Neuronal stem cell (in vitro differentiated cells): ENCODE data around the gene CMBL.

Source experiments
- DNase-seq: peaks from one replicate; pipeline ENCODE4 v3.0.0-alpha.2; 2013; ENCODE audit warnings: low spot score
- H2AFZ ChIP-seq: one replicate; pipeline ENCODE4 v1.6.1; 2013; ENCODE audit warnings: mild to moderate bottlenecking, low read length, inconsistent platforms
- H2AK5ac ChIP-seq: 2 replicates; pipeline ENCODE4 v1.6.1; 2013; ENCODE audit warnings: low read depth, mild to moderate bottlenecking, inconsistent platforms, low read length, moderate library complexity, mixed read lengths
- H2BK120ac ChIP-seq: 2 replicates; pipeline ENCODE4 v1.6.1; 2013; ENCODE audit warnings: low read depth, mild to moderate bottlenecking, inconsistent platforms, low read length, moderate library complexity, mixed read lengths
- H2BK12ac ChIP-seq: one replicate; pipeline ENCODE4 v1.6.1; 2013; ENCODE audit warnings: low read length, inconsistent platforms
- H2BK15ac ChIP-seq: 2 replicates; pipeline ENCODE4 v1.6.1; 2013; ENCODE audit warnings: mild to moderate bottlenecking, low read length, inconsistent platforms, mixed read lengths
- H2BK5ac ChIP-seq: one replicate; pipeline ENCODE4 v1.6.1; 2013; ENCODE audit warnings: inconsistent platforms, mild to moderate bottlenecking, low read length, moderate library complexity
- H3K14ac ChIP-seq: one replicate; pipeline ENCODE4 v1.6.1; 2013; ENCODE audit warnings: low read length, inconsistent platforms
- H3K18ac ChIP-seq: 2 replicates; pipeline ENCODE4 v1.6.1; 2013; ENCODE audit warnings: low read length, inconsistent platforms
- H3K23ac ChIP-seq: 2 replicates; pipeline ENCODE4 v1.6.1; 2013; ENCODE audit warnings: low read depth, mild to moderate bottlenecking, mixed read lengths, low read length, inconsistent platforms; ENCODE audit not compliant: poor library complexity
- H3K27ac ChIP-seq: replicated peaks from 3 replicates; pipeline ENCODE4 v1.5.1; 2013; ENCODE audit warnings: low read length, inconsistent platforms
- H3K27me3 ChIP-seq, 3 experiments: 2 replicates each; pipeline ENCODE4 v1.6.1; 2013; ENCODE audit warnings: low read length in 3 of 3, mild to moderate bottlenecking in 2 of 3, inconsistent platforms in 1 of 3, low read depth in 1 of 3, mixed read lengths in 1 of 3, moderate library complexity in 1 of 3; ENCODE audit not compliant: control insufficient read depth in 3 of 3, insufficient read depth in 3 of 3
- H3K36me3 ChIP-seq, 2 donors: replicated peaks in 1 of 2; 2 replicates each; pipeline ENCODE4 v1.6.1; 2013; ENCODE audit warnings: low read length in 2 of 2; ENCODE audit not compliant: control insufficient read depth in 2 of 2, insufficient read depth in 2 of 2
- H3K4ac ChIP-seq: 2 replicates; pipeline ENCODE4 v1.6.1; 2013; ENCODE audit warnings: inconsistent platforms, mild to moderate bottlenecking, low read length, moderate library complexity
- H3K4me1 ChIP-seq, 2 donors: 1 replicate in 1 of 2; 2 replicates in 1 of 2; pipeline ENCODE4 v1.6.1; 2013; ENCODE audit warnings: low read length in 2 of 2, low read depth in 1 of 2; ENCODE audit not compliant: control insufficient read depth in 2 of 2, insufficient read depth in 1 of 2
- H3K4me2 ChIP-seq: one replicate; pipeline ENCODE4 v1.6.1; 2013; ENCODE audit warnings: mild to moderate bottlenecking, low read length, inconsistent platforms; ENCODE audit not compliant: insufficient read depth, poor library complexity, severe bottlenecking
- H3K4me3 ChIP-seq, 2 donors: 2 replicates each; pipeline ENCODE4 v1.5.1; 2013; ENCODE audit warnings: low read length in 2 of 2, mild to moderate bottlenecking in 2 of 2, inconsistent platforms in 1 of 2, moderate library complexity in 1 of 2
- H3K79me1 ChIP-seq: one replicate; pipeline ENCODE4 v1.6.1; 2013; ENCODE audit warnings: low read depth, mild to moderate bottlenecking, inconsistent platforms, low read length, moderate library complexity
- H3K9ac ChIP-seq: one replicate; pipeline ENCODE4 v1.6.1; 2013; ENCODE audit warnings: mild to moderate bottlenecking, low read depth, low read length, inconsistent platforms; ENCODE audit not compliant: poor library complexity
- H3K9me3 ChIP-seq, 2 donors: replicated peaks in 1 of 2; 2 replicates each; pipeline versions ENCODE3 to v1.6.1; 2013; ENCODE audit warnings: low read length in 2 of 2, mild to moderate bottlenecking in 2 of 2, inconsistent platforms in 1 of 2, low read depth in 1 of 2, mixed read lengths in 1 of 2, moderate library complexity in 1 of 2; ENCODE audit not compliant: control insufficient read depth in 2 of 2, insufficient read depth in 1 of 2
- H4K8ac ChIP-seq: one replicate; pipeline ENCODE4 v1.6.1; 2013; ENCODE audit warnings: low read depth, mild to moderate bottlenecking, inconsistent platforms, low read length, moderate library complexity
- H4K91ac ChIP-seq: one replicate; pipeline ENCODE4 v1.6.1; 2013; ENCODE audit warnings: low read length, low read depth, mild to moderate bottlenecking, inconsistent platforms; ENCODE audit not compliant: poor library complexity
- WGBS, 2 donors: extraction: QIAGEN DNeasy Blood & Tissue Kit; methylation state at CpG; one replicate each; pipeline ENCODE4 v1.1.7; 2013; ENCODE audit warnings: missing lambda C conversion rate in 2 of 2, mixed read lengths in 1 of 2; ENCODE audit not compliant: insufficient read length in 2 of 2, insufficient replicate concordance in 1 of 2; ENCODE audit errors: extremely low coverage in 2 of 2; 5-methylcytosine and 5-hydroxymethylcytosine counted together

Gene CMBL

DNA sequence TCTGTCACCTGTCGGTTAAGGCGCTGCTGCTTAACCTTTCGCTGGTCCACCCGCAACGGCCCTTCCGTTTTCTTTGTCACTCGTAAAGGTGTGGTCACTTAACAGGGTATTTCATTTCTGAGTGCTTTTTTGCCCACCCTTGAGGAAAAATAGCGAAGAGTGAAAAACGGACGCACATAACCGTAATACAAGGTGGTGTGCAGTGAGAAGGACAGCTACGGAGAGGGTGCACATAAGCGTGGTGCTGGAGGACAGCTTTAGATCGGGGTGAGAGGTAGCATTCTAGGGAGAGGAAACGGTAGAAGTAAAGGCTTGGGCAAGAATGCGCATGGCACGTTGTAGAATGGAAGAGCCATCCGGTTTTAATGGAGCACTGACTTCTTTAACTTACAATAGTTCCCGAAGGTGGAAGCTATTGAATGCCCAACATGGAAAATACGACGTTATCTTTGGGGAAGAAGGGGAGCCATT, 56.9 kb downstream of the CMBL start:
- Histone ChIP-seq H3K4me1 (peaks cover 12 to 17% of the 10 kb centered on the region in 2 donors), H2BK5ac (peak overlapping the region; percentile 88), H3K18ac (peak overlapping the region; percentile 100), H2AFZ (peak overlapping the region; percentile 95), H3K23ac (peak overlapping the region; percentile 94), H3K9me3 (no peaks in the 10 kb centered on the region), H3K4me2 (peak overlapping the region; percentile 81), H4K8ac (no peak overlapping the region), H3K9ac (peak overlapping the region; percentile 100), H3K4me3 (peak overlapping the region; percentile 83 to 87), H3K79me1 (peaks cover 5% of the 10 kb centered on the region), H3K36me3 (peaks cover 20 to 48% of the 10 kb centered on the region in 2 donors), H2AK5ac (peak overlapping the region; percentile 80), H3K27me3 (no peaks in the 10 kb centered on the region), H2BK15ac (peak overlapping the region; percentile 87), H2BK120ac (no peak overlapping the region), H4K91ac (no peak overlapping the region), H2BK12ac (no peak overlapping the region), H3K14ac (peak overlapping the region; percentile 95), H3K27ac (no peak overlapping the region), H3K4ac (peak overlapping the region; percentile 68)
- DNase-seq = no peak
- no CpG with 5 or more reads among the region's 21 CpGs for WGBS, 2 donors

DNA sequence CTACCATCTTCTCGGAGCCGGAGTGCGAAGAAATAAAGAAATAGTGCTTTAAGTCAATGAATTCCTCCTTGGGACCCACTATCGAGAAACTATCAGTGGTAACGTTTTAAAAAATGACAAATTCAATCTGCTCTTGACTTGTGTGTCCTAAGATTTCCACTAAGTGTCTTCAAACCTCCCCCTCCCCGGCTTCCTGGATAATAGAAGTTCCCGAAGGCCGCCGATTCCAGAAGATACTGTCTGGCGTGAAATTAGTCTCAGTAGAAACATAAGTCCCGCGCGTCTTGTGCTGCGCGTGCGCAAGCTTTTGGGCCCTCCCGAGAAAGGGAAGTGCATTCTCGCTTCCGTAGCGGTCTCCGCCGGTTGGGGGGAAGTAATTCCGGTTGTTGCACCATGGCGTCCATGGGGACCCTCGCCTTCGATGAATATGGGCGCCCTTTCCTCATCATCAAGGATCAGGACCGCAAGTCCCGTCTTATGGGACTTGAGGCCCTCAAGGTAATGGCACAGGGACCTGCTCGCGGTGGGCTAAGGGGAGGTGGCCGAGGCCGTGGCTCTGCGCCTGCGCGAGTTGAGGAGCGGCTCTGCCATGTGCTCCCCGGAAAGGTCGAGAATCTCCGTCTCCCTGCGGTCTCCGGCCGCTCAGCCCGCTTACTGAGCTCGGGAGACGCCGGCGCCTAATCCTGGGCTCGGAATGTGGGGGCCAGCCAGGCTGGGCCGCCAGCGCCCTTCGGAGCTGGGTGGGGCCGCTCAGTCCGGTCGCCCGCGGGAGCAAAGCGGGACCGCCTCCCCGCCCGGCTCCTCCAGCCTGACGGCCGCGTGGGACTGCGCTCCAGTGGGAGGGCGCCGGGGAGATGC, 57.5 kb downstream of the CMBL start, which contains the start of gene CCT5:
CCT5 (plus strand) TSS at position 333 of the 858 bp plus-strand sequence; CDS start at position 394, 61 bp downstream.
- H3K27ac ChIP-seq = peak within 1 kb of the TSS; percentile 76
- H3K4me3 ChIP-seq = peak within 1 kb of the TSS; percentile 83 to 99
- H3K18ac ChIP-seq = peak within 1 kb of the TSS; percentile 100
- H2BK120ac ChIP-seq = peak within 1 kb of the TSS; percentile 85
- H3K14ac ChIP-seq = peak within 1 kb of the TSS; percentile 95
- H3K9me3 ChIP-seq = no peaks in the 10 kb centered on the region
- H3K79me1 ChIP-seq = peaks cover 5% of the 10 kb centered on the region
- H2BK15ac ChIP-seq = peak within 1 kb of the TSS; percentile 87
- H2AFZ ChIP-seq = peak within 1 kb of the TSS; percentile 95
- peak within 1 kb of the TSS; percentile 81 for H3K4me2 ChIP-seq
- no peaks in the 10 kb centered on the region for H3K27me3 ChIP-seq
- peak within 1 kb of the TSS; percentile 100 for H3K9ac ChIP-seq
- peaks cover 12 to 17% of the 10 kb centered on the region in 2 donors for H3K4me1 ChIP-seq
- H3K23ac ChIP-seq = peak within 1 kb of the TSS; percentile 99
- peak within 1 kb of the TSS; percentile 57 for H4K8ac ChIP-seq
- peak within 1 kb of the TSS; percentile 80 for H3K4ac ChIP-seq
- H4K91ac ChIP-seq = no peak within 1 kb of the TSS
- H2BK12ac ChIP-seq = peak within 1 kb of the TSS; percentile 49
- peak within 1 kb of the TSS; percentile 96 for H2BK5ac ChIP-seq
- no CpG with 5 or more reads among the region's 67 CpGs for WGBS, 2 donors
- DNase-seq = peak; percentile 95
- H3K36me3 ChIP-seq = peaks cover 15 to 41% of the 10 kb centered on the region in 2 donors
- peak within 1 kb of the TSS; percentile 80 for H2AK5ac ChIP-seq

- Histone ChIP-seq H3K4me2 (peak overlapping the region; percentile 53), H3K36me3 (peaks cover 10 to 25% of the 10 kb centered on the region in 2 donors), H2BK120ac (no peak overlapping the region), H4K91ac (no peak overlapping the region), H3K14ac (no peak overlapping the region), H2BK5ac (peak overlapping the region; percentile 96), H3K27ac (no peak overlapping the region), H3K79me1 (peaks cover 5% of the 10 kb centered on the region), H2BK12ac (no peak overlapping the region), H3K4ac (no peak overlapping the region), H3K9me3 (no peaks in the 10 kb centered on the region), H2AFZ (peak overlapping the region; percentile 95), H3K18ac (no peak overlapping the region), H4K8ac (no peak overlapping the region), H3K4me3 (peak overlapping the region; percentile 53 to 83), H3K9ac (peak overlapping the region; percentile 91), H3K27me3 (no peaks in the 10 kb centered on the region), H3K23ac (peak overlapping the region; percentile 21), H3K4me1 (peaks cover 11 to 17% of the 10 kb centered on the region in 2 donors), H2AK5ac (peak overlapping the region; percentile 17), H2BK15ac (no peak overlapping the region)
- no peak for DNase-seq
- no CpG with 5 or more reads among the region's 29 CpGs for WGBS, 2 donors
Measured at GRCh38 chr5:10248378-10249260, 59.1 kb downstream of the CMBL start.
